ENCODE data around the gene DCDC1. TPM values are rescaled to one million over a fixed set of nuclear protein-coding genes. Genes with fewer than 3 reads are reported as not detected.

DCDC1 gene
- total RNA-seq, 1 experiment from 2014 or later = 0.22 TPM

DNA sequence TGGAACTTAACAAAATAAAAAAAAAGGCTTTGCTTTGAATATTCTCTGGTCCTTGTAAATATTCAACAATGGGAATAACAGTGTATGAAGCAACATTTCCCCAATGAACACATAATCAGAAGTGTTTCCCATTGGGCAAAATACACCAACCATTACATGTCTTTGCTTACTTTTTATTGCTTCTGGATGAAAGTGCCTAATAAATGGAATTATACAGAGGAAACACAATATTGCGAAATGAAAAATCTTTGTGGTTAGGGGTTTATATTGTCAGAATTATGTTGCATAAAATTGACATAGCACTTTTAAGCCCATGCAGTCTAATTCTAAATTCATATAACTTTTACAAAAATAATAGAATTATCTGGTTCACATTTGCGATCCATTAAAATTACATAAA lies 386.4 kb downstream of the DCDC1 start:
- Mint-ChIP-seq H3K4me3 (no peak overlapping the region), H3K27me3 (ENCODE audit: low read depth) (no peaks in the 10 kb centered on the region), H3K9me3 (peaks cover 6% of the 10 kb centered on the region; the same call in 1 of the 2 replicates), H3K27ac (no peak overlapping the region), H3K36me3 (no peaks in the 10 kb centered on the region), H3K4me1 (peaks cover 9% of the 10 kb centered on the region)
- CTCF ChIA-PET = interaction anchor here (1.2 kb wide), 1 partner anchor 62 kb away, joined by 3 read pairs; no protein-coding TSS in a partner anchor
- POLR2A ChIA-PET = no interaction called here
- DNase-seq (ENCODE audit: low spot score) (no peak), ATAC-seq (no peak)
- TF ChIP-seq ARID4B (CRISPR knock-in tag; IDR thresholded peaks at IDR 0.05; ENCODE audit: borderline replicate concordance) (no peak), NFATC4 (CRISPR knock-in tag; IDR thresholded peaks at IDR 0.05) (no peak), ESRRA (CRISPR knock-in tag; IDR thresholded peaks at IDR 0.05; ENCODE audit: borderline replicate concordance) (no peak), FOXP1 (CRISPR knock-in tag; IDR thresholded peaks at IDR 0.05; ENCODE audit: borderline replicate concordance) (no peak), GRHL2 (CRISPR knock-in tag; IDR thresholded peaks at IDR 0.05; ENCODE audit: insufficient replicate concordance, severe bottlenecking) (no peak)
- TF ChIP-seq, protein P1, sequence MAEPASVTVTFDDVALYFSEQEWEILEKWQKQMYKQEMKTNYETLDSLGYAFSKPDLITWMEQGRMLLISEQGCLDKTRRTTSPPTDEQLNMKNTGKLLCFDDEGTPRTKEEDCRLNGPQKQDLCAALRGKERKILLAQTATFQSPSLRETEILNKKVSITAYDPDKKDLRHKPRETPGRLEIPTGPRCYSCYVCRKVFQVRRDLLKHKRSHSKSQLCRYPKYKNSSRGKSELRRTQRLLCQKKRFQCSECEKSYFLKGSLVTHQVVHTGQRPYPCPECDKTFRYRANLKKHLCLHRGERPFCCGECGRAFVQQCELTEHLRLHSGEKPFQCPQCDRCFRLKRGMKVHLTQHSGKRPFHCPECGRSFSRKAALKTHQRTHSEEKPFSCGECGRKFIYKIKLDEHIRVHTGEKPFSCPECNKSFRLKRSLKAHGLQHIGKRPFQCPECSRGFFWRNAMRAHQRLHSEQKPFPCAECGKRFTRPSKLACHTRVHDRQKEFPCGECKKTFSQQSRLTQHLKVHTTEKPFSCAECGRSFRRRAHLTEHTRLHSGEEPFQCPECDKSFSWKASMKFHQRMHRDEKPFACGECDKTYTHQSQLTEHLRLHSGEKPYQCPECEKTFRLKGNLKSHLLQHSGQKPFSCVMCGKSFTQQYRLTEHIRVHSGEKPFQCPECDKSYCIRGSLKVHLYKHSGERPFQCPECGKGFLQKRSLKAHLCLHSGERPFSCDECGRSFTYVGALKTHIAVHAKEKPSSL (CRISPR knock-in tag; conservative IDR thresholded peaks at IDR 0.05) = no peak
- TF ChIP-seq, protein P2, sequence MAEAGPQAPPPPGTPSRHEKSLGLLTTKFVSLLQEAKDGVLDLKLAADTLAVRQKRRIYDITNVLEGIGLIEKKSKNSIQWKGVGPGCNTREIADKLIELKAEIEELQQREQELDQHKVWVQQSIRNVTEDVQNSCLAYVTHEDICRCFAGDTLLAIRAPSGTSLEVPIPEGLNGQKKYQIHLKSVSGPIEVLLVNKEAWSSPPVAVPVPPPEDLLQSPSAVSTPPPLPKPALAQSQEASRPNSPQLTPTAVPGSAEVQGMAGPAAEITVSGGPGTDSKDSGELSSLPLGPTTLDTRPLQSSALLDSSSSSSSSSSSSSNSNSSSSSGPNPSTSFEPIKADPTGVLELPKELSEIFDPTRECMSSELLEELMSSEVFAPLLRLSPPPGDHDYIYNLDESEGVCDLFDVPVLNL (CRISPR knock-in tag; IDR thresholded peaks at IDR 0.05; ENCODE audit: borderline replicate concordance, low read depth) = no peak
- TF ChIP-seq, protein P3, sequence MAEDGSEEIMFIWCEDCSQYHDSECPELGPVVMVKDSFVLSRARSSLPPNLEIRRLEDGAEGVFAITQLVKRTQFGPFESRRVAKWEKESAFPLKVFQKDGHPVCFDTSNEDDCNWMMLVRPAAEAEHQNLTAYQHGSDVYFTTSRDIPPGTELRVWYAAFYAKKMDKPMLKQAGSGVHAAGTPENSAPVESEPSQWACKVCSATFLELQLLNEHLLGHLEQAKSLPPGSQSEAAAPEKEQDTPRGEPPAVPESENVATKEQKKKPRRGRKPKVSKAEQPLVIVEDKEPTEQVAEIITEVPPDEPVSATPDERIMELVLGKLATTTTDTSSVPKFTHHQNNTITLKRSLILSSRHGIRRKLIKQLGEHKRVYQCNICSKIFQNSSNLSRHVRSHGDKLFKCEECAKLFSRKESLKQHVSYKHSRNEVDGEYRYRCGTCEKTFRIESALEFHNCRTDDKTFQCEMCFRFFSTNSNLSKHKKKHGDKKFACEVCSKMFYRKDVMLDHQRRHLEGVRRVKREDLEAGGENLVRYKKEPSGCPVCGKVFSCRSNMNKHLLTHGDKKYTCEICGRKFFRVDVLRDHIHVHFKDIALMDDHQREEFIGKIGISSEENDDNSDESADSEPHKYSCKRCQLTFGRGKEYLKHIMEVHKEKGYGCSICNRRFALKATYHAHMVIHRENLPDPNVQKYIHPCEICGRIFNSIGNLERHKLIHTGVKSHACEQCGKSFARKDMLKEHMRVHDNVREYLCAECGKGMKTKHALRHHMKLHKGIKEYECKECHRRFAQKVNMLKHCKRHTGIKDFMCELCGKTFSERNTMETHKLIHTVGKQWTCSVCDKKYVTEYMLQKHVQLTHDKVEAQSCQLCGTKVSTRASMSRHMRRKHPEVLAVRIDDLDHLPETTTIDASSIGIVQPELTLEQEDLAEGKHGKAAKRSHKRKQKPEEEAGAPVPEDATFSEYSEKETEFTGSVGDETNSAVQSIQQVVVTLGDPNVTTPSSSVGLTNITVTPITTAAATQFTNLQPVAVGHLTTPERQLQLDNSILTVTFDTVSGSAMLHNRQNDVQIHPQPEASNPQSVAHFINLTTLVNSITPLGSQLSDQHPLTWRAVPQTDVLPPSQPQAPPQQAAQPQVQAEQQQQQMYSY (CRISPR knock-in tag; IDR thresholded peaks at IDR 0.05) = no peak

DNA sequence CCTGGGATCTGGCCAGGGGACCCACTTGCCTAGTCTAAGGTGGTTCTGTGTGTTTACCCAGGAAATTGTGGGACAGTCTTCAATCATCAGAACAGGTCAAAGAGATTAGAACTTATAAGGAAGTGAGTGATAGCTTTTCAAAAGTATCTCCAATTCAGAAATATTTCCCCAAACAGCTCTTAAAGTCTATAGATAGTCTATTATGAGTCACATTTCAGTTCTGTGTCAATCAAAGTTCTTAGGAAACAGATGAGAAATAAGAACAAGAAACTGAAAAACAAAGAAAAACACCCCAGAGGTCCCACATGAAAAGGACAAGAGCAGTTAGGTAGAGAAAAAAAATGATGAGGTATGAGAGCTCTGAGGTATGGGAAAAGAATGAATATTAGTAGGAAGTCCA lies 402.0 kb downstream of the DCDC1 start:
- no peak overlapping the region for H3K4me3 Mint-ChIP-seq
- DNase-seq (ENCODE audit: low spot score) (no peak), ATAC-seq (no peak)
- ChIA-PET CTCF (no interaction called here), POLR2A (no interaction called here)
- no peaks in the 10 kb centered on the region; the same call in 1 of the 2 replicates for H3K27me3 Mint-ChIP-seq (ENCODE audit: low read depth)
- no peaks in the 10 kb centered on the region for H3K4me1 Mint-ChIP-seq
- no peak overlapping the region for H3K27ac Mint-ChIP-seq
- H3K9me3 Mint-ChIP-seq = peaks cover 29% of the 10 kb centered on the region
- H3K36me3 Mint-ChIP-seq = peaks cover 7% of the 10 kb centered on the region
- TF ChIP-seq ZNF396 (CRISPR knock-in tag; IDR thresholded peaks at IDR 0.05; ENCODE audit: borderline replicate concordance) (no peak), SMAD4 (CRISPR knock-in tag; IDR thresholded peaks at IDR 0.05) (no peak), STAT6 (CRISPR knock-in tag; conservative IDR thresholded peaks at IDR 0.05; ENCODE audit: low read depth) (no peak), ESRRA (CRISPR knock-in tag; IDR thresholded peaks at IDR 0.05; ENCODE audit: borderline replicate concordance) (no peak), ATF6 (CRISPR knock-in tag; IDR thresholded peaks at IDR 0.05) (no peak), FOXK1 (CRISPR knock-in tag; IDR thresholded peaks at IDR 0.05) (no peak)
- TF ChIP-seq, protein P4, sequence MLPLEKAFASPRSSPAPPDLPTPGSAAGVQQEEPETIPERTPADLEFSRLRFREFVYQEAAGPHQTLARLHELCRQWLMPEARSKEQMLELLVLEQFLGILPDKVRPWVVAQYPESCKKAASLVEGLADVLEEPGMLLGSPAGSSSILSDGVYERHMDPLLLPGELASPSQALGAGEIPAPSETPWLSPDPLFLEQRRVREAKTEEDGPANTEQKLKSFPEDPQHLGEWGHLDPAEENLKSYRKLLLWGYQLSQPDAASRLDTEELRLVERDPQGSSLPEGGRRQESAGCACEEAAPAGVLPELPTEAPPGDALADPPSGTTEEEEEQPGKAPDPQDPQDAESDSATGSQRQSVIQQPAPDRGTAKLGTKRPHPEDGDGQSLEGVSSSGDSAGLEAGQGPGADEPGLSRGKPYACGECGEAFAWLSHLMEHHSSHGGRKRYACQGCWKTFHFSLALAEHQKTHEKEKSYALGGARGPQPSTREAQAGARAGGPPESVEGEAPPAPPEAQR (CRISPR knock-in tag; IDR thresholded peaks at IDR 0.05) = no peak

Measured in WTC11 (cell line).